Measurements from ENCODE around the gene TUBA4B. TPM values are rescaled to one million over a fixed set of nuclear protein-coding genes. Genes with fewer than 3 reads are reported as not detected.
"Not testable (repeated sequence)": the region's sequence is repeated elsewhere in the genome, so short reads cannot be mapped to it uniquely, and the experiment has no call there.

The TUBA4B gene
- total and polyA plus RNA-seq, 2 of the 4 experiments (the other 2 are of a cell fraction): not detected

DNA sequence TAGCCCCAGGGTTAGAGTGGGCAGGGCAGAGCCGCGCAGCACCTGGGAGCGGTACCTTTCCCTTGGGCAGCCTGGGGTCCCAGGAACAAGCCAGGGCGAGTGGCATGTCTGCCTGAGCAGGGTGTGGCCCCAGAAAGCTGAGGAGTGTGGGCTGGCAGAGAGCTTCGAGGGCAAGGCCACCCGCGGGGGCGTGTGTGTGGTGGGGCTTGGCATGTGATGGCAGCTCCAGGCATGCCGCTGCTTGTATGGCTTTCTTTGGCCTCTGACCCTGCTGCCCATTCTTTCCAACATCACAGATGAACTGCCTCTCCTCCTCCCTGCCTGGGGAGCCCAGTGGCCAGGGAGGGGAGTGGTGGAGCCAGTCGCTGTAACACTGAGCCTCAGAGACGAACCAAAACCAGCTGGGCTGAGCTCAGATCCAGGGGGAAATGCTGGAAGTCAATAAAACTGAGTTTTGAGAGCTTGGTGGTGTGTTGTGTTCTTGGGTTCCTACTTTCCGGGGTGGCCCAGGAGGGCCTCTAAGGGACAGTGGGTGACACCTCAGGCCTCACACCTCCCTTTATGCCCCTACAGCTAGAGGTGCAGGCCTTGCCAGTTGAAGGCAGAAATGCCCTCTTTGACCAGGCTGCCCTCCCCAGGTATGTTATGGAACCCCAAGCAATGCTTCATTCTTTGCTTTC, 33.5 kb downstream of the TUBA4B start:
- no peak overlapping the region for H2BK20ac ChIP-seq (ENCODE audit: low read depth, low read length)
- H3K14ac ChIP-seq (replicated peaks; ENCODE audit: low read depth, low read length): no peak overlapping the region
- CTCF ChIA-PET: interaction anchor here (0.6 to 1.0 kb wide), 2 partner anchors 9 to 386 kb away, joined by 3 to 7 read pairs; no protein-coding TSS in a partner anchor
- peak overlapping the region in 1 of 2 experiments; percentile 71; a peak in 2 of 4 replicates for H4K8ac ChIP-seq (ENCODE audit: low read depth in 2 of 2, low read length in 2 of 2)
- no peak overlapping the region for H3K56ac ChIP-seq (ENCODE audit: extremely low read depth, insufficient read depth, low read length)
- H3K9ac ChIP-seq (ENCODE audit: low read depth, low read length): no peak overlapping the region
- H3K23ac ChIP-seq (ENCODE audit: low read depth, low read length): no peak overlapping the region
- H4K5ac ChIP-seq (ENCODE audit: low read depth, low read length): no peak overlapping the region
- H3K4me1 ChIP-seq (ENCODE audit: control insufficient read depth, insufficient read depth, low read length): peaks cover 14% of the 10 kb centered on the region
- peaks cover 47% of the 10 kb centered on the region for H3K36me3 ChIP-seq (ENCODE audit: control insufficient read depth, insufficient read depth, low read length)
- dilution Hi-C loops (cut with HindIII; ENCODE audit: low sequenced_read_pairs, unreplicated experiment): no loop called here
- TF ChIP-seq RAD21 (IDR thresholded peaks at IDR 0.05; ENCODE audit: low read length): no peak
- H3K18ac ChIP-seq (ENCODE audit: low read depth, low read length): no peak overlapping the region
- peak; percentile 13 for ATAC-seq (ENCODE audit: low read depth)
- H4K91ac ChIP-seq (ENCODE audit: insufficient read depth, low read depth, low read length): no peak overlapping the region
- no peak overlapping the region for H2BK15ac ChIP-seq (ENCODE audit: low read depth, low read length)
- peak overlapping the region; percentile 53 for H2AFZ ChIP-seq (replicated peaks; ENCODE audit: low read length, poor library complexity)
- H3K4me3 ChIP-seq (ENCODE audit: insufficient read depth, low read depth, low read length): no peak overlapping the region
- POLR2A ChIA-PET (ENCODE audit: unreplicated experiment): no interaction called here
- H3K27me3 ChIP-seq (ENCODE audit: control insufficient read depth, insufficient read depth, low read length): no peaks in the 10 kb centered on the region
- H3K79me1 ChIP-seq (ENCODE audit: low read depth in 1 of 2, low read length in 2 of 2): peaks cover 0 to 9% of the 10 kb centered on the region in 2 experiments
- 90% methylated on average over 4 of the region's 12 CpGs; no CpG with 5 or more reads in 1 of the 2 experiments for WGBS, 2 experiments (ENCODE audit: extremely low coverage in 2 of 2, insufficient read length in 1 of 2)
- no peaks in the 10 kb centered on the region for H3K9me3 ChIP-seq (ENCODE audit: control insufficient read depth, insufficient read depth, low read length)
- H2AK5ac ChIP-seq (ENCODE audit: low read depth, low read length): no peak overlapping the region; the same call in 1 of the 2 replicates
- in situ Hi-C loops (cut with MboI; ENCODE audit: low sequenced_read_pairs): no loop called here
- H2BK120ac ChIP-seq (ENCODE audit: low read depth, low read length): peak overlapping the region; percentile 54; the same call in 1 of the 2 replicates
- no TSS peak for BruUV-seq (replicated peaks)
- no peak overlapping the region for H3K4me2 ChIP-seq (ENCODE audit: low read depth, low read length)
- peaks cover 10% of the 10 kb centered on the region; the same call in 1 of the 2 replicates for H4K20me1 ChIP-seq (ENCODE audit: insufficient read depth, low read length)
- DNase-seq: no peak
- peaks cover 11% of the 10 kb centered on the region; the same call in 1 of the 2 replicates for H3K9me1 ChIP-seq (ENCODE audit: insufficient read depth, low read length)
- H3K27ac ChIP-seq (ENCODE audit: insufficient read depth, low read length): 0 out of 2 replicates have a peak overlapping the region, but pooled peaks have one; percentile 4
- intact Hi-C loops (cut with micrococcal nuclease): no loop called here
- 0 out of 2 replicates have a peak overlapping the region, but pooled peaks have one; percentile 13 for H3K4ac ChIP-seq (ENCODE audit: low read depth, low read length)
- peak overlapping the region; percentile 7 for H2BK5ac ChIP-seq (ENCODE audit: low read depth, low read length, poor library complexity, severe bottlenecking)
- peak overlapping the region; percentile 87 for H2AK9ac ChIP-seq (replicated peaks; ENCODE audit: low read depth, low read length, poor library complexity)

- H3K56ac ChIP-seq (ENCODE audit: extremely low read depth, insufficient read depth, low read length); H2AK9ac ChIP-seq (replicated peaks; ENCODE audit: low read depth, low read length, poor library complexity); H3K9me3 ChIP-seq (ENCODE audit: control insufficient read depth, insufficient read depth, low read length); H3K9ac ChIP-seq (ENCODE audit: low read depth, low read length); H4K91ac ChIP-seq (ENCODE audit: insufficient read depth, low read depth, low read length); in situ Hi-C loops (cut with MboI; ENCODE audit: low sequenced_read_pairs); H3K18ac ChIP-seq (ENCODE audit: low read depth, low read length); H2BK120ac ChIP-seq (ENCODE audit: low read depth, low read length); H2BK20ac ChIP-seq (ENCODE audit: low read depth, low read length); H3K4me2 ChIP-seq (ENCODE audit: low read depth, low read length); intact Hi-C loops (cut with micrococcal nuclease); H3K27ac ChIP-seq (ENCODE audit: insufficient read depth, low read length); dilution Hi-C loops (cut with HindIII; ENCODE audit: low sequenced_read_pairs, unreplicated experiment); H3K79me1 ChIP-seq (ENCODE audit: low read depth in 1 of 2, low read length in 2 of 2); H3K27me3 ChIP-seq (ENCODE audit: control insufficient read depth, insufficient read depth, low read length); BruUV-seq (replicated peaks); DNase-seq; H2BK15ac ChIP-seq (ENCODE audit: low read depth, low read length); ATAC-seq (ENCODE audit: low read depth); H2AFZ ChIP-seq (replicated peaks; ENCODE audit: low read length, poor library complexity); CTCF ChIA-PET; H3K4me3 ChIP-seq (ENCODE audit: insufficient read depth, low read depth, low read length); H3K14ac ChIP-seq (replicated peaks; ENCODE audit: low read depth, low read length); H3K23ac ChIP-seq (ENCODE audit: low read depth, low read length); H4K8ac ChIP-seq (ENCODE audit: low read depth in 2 of 2, low read length in 2 of 2); H3K4ac ChIP-seq (ENCODE audit: low read depth, low read length); POLR2A ChIA-PET (ENCODE audit: unreplicated experiment); H4K5ac ChIP-seq (ENCODE audit: low read depth, low read length); H2AK5ac ChIP-seq (ENCODE audit: low read depth, low read length): not testable (repeated sequence)
- Histone ChIP-seq H4K20me1 (ENCODE audit: insufficient read depth, low read length) (peaks cover 10% of the 10 kb centered on the region; the same call in 1 of the 2 replicates), H2BK5ac (ENCODE audit: low read depth, low read length, poor library complexity, severe bottlenecking) (peak overlapping the region; percentile 7), H3K9me1 (ENCODE audit: insufficient read depth, low read length) (peaks cover 11% of the 10 kb centered on the region; the same call in 1 of the 2 replicates), H3K36me3 (ENCODE audit: control insufficient read depth, insufficient read depth, low read length) (peaks cover 42% of the 10 kb centered on the region), H3K4me1 (ENCODE audit: control insufficient read depth, insufficient read depth, low read length) (peaks cover 14% of the 10 kb centered on the region)
- 86% methylated on average over 1 of the region's 6 CpGs; no CpG with 5 or more reads in 1 of the 2 experiments for WGBS, 2 experiments (ENCODE audit: extremely low coverage in 2 of 2, insufficient read length in 1 of 2)
Measured at GRCh38 chr2:219287116-219287440, 34.0 kb downstream of the TUBA4B start.
